Retina (tissue), 1 donor: ENCODE data around the gene SENP6.

Source experiments
- DNase-seq: peaks from one replicate; pipeline ENCODE4 v3.0.0-alpha.2; 2016

Gene SENP6

GRCh38 chr6:75748743-75749538 is 147.3 kb downstream of the SENP6 start, which contains the start of gene MYO6:
MYO6 (plus strand) TSS chr6:75749239; CDS start chr6:75817548, 68,309 bp downstream.
- DNase-seq: peak; percentile 86

GRCh38 chr6:75751443-75751842 is 149.8 kb downstream of the SENP6 start:
- no peak for DNase-seq

- no peak for DNase-seq
Measured at GRCh38 chr6:75752365-75752764, 150.7 kb downstream of the SENP6 start.

- no peak for DNase-seq
Measured at GRCh38 chr6:75755704-75756103, 154.0 kb downstream of the SENP6 start.

- no peak for DNase-seq
Measured at GRCh38 chr6:75757295-75757694, 155.6 kb downstream of the SENP6 start.

GRCh38 chr6:75758061-75758460 is 156.4 kb downstream of the SENP6 start:
- DNase-seq: no peak

- no peak for DNase-seq
Measured at GRCh38 chr6:75759207-75759606, 157.5 kb downstream of the SENP6 start.

- DNase-seq: no peak
Measured at GRCh38 chr6:75760320-75760719, 158.6 kb downstream of the SENP6 start.

- DNase-seq: no peak
Measured at GRCh38 chr6:75761489-75761888, 159.8 kb downstream of the SENP6 start.

- DNase-seq: no peak
Measured at GRCh38 chr6:75762063-75762462, 160.4 kb downstream of the SENP6 start.

- DNase-seq: no peak
Measured at GRCh38 chr6:75766387-75766786, 164.7 kb downstream of the SENP6 start.
